NCI-H146 (cell line): ENCODE measurements around the gene A4GALT.
A peak's percentile ranks its signal among the peaks of the same experiment; 100 is the strongest.

Experiments
- DNase-seq: peaks from one replicate; lab custom pipeline; 2025; lab: John Stamatoyannopoulos, UW

The A4GALT gene

GRCh38 chr22:42648368-42649245 lies 72.1 kb downstream of the A4GALT start:
- peak; percentile 49 for DNase-seq

- DNase-seq, result no peak
Measured at GRCh38 chr22:42648017-42648367, 72.7 kb downstream of the A4GALT start.

GRCh38 chr22:42646569-42647525 lies 73.8 kb downstream of the A4GALT start:
- no peak for DNase-seq

GRCh38 chr22:42645938-42646568 lies 74.6 kb downstream of the A4GALT start:
- no peak for DNase-seq

- DNase-seq, result no peak
Measured at GRCh38 chr22:42645341-42645937, 75.2 kb downstream of the A4GALT start.

- no peak for DNase-seq
Measured at GRCh38 chr22:42644422-42645340, 76.0 kb downstream of the A4GALT start.

- no peak for DNase-seq
Measured at GRCh38 chr22:42643634-42644421, 76.8 kb downstream of the A4GALT start.

GRCh38 chr22:42642806-42643633 lies 77.7 kb downstream of the A4GALT start:
- DNase-seq, result peak; percentile 36
